GM13976 (cell line): Measurements from ENCODE around the gene COL20A1.
"Not testable (repeated sequence)": the region's sequence is repeated elsewhere in the genome, so short reads cannot be mapped to it uniquely, and the experiment has no call there.

Experiments
- DNase-seq: peaks from one replicate; pipeline ENCODE4 v3.0.0; 2012; ENCODE audit warnings: low spot score
- in situ Hi-C: fragments of 300-500 bp; cut with MboI; formaldehyde crosslinking; loops from one replicate; pipeline ENCODE4 v1.12.0; 2022; ENCODE audit warnings: low sequenced_read_pairs, mixed read lengths, inconsistent platforms; ENCODE audit not compliant: unreplicated experiment
- TF ChIP-seq, protein P1 (sequence below): IDR thresholded peaks from 2 replicates; pipeline ENCODE4 v1.5.1; 2012; ENCODE audit warnings: borderline replicate concordance, mild to moderate bottlenecking; ENCODE audit not compliant: insufficient read depth; ENCODE audit errors: extremely low read depth, missing control alignments, control extremely low read depth

Gene COL20A1

DNA sequence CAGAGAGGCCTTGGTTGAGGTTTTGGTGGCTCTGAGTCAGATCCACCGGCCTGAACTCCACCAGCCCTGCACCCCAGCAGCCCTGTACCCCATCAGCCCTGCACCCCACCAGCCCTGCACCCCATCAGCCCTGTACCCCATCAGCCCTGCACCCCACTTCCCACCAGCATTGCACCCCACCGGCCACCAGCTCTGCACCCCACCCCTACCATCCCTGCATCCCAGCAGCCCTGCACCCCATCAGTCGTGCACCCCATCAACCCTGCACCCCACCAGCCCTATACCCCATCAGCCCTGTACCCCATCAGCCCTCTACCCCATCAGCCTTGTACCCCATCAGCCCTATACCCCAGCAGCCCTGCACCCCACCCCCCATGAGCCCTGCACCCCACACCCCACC is 82.5 kb downstream of the COL20A1 start:
- in situ Hi-C loops, result no loop called here
- no peak for DNase-seq
- TF ChIP-seq, protein P1, sequence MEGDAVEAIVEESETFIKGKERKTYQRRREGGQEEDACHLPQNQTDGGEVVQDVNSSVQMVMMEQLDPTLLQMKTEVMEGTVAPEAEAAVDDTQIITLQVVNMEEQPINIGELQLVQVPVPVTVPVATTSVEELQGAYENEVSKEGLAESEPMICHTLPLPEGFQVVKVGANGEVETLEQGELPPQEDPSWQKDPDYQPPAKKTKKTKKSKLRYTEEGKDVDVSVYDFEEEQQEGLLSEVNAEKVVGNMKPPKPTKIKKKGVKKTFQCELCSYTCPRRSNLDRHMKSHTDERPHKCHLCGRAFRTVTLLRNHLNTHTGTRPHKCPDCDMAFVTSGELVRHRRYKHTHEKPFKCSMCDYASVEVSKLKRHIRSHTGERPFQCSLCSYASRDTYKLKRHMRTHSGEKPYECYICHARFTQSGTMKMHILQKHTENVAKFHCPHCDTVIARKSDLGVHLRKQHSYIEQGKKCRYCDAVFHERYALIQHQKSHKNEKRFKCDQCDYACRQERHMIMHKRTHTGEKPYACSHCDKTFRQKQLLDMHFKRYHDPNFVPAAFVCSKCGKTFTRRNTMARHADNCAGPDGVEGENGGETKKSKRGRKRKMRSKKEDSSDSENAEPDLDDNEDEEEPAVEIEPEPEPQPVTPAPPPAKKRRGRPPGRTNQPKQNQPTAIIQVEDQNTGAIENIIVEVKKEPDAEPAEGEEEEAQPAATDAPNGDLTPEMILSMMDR, result no peak

DNA sequence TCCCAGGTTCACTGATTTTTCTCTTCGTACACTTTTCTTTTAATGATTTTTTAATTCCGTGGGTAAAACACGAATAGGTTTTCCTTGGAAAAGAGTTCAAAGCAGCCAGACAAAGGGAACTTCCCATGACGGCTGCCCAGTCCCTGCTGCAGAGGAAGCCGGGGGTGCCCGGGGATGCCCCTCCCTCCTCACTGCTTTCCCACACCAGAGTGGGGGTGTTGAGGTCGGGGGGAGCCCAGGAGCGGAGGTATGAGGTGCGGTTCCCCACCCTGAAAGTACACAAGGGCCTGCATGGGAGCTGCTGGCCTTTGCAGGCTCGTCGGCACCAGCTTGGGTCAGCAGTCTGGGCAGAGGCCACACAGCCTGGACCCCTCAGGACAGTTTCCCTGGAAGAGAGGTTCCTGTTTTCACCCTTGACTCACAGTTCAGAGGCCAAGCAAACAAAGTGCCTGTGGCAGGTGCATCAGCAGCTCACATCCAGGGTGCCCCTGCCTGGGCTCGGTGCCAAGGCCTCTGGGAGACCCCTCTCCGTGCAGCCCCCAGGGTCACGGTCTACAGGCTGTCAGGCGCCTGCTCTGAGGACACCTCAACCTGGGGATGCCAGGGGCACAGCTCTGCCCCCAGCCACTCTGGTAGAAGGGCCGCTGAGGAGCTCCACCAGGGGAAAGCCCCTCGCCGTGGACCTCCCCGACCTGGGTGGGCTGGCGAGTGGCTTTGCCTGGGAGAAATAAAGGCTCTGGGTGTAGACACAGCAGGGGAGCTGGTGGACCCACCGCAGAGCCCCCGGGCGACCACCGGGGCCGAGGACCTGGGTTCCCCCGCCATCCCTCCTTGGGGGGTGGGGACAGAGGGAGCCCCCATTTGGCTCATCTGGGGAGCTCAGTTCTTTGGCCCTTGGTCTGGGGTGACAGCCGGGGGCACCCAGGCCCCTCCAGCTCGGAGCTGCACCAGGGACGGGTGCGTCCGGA is 83.6 kb downstream of the COL20A1 start:
- in situ Hi-C loops, result no loop called here
- TF ChIP-seq, protein P1, result no peak
- no peak for DNase-seq

DNA sequence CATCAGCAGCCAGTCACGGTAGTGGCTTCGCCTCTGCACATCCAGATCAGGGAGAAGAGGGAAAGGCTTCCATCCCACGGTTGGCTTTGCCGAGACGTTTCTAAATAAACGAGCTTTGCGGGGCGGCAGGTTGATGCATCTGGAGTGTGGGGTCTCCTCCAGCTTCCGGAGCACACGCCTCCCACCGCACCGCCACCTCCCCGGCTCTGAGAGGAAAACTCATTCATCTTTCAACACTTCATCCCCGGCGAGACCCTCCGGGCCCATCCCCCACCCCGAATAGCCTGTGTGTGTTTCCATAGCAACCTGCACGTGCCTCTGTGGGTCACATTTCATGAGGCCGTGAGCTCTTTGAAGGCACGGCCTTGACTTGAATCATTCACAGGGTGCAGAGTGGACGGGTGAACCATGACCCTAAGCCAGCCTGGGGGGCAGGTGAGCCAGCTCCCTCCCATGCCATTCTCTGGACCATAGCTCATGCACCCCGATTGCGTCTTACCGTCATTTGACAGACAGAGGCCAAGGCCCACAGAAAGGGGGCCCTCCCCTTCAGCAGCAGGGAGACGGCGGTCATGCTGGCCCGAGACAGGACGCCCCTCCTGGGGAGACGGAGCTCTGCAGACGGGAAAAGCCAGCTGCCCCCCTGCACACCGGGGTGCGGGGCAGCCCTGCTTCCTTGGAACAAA is 84.4 kb downstream of the COL20A1 start:
- DNase-seq, result no peak
- in situ Hi-C loops, result no loop called here
- TF ChIP-seq, protein P1, result no peak

DNA sequence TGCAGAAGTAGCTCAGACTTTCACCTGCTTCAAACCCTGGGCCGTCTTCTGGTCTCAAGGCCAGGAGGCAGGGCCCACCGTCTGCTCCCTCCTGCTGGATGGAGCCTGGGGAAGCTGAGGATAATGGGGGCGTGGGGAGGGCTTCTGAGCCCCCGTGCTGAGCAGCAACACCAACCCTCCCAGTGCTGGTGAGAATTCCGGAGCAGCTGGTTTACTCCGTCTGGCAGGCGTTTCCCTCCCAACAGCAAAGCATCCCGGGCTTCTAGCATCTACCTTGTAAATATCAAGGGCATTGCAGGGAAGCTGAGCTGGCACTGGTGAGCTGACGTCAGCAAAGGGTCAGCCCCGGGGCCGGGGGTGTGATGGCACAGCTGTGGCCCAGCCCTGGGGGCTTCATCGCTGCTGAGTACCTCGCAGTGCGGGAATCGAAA is 85.0 kb downstream of the COL20A1 start:
- in situ Hi-C loops, result no loop called here
- TF ChIP-seq, protein P1, result no peak
- no peak for DNase-seq

DNA sequence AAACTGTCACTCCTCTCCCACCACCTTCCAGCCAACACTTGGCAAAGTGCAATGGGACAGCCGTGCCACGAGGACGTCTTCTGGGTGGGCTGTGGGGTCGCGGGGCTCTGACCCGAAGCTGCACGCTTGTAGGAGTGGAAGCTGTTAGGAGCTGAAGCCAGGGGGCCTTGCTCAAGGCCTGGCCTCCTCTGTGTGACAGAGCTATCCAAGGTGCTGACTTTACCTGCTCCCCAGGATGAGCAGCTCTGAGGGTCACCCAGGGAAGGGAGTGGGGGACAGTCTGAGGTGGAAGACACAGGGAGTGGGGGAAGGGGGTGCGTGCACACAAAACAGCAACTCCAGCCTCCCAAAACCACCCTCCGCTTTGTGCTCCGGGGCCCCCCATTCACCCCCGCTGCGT is 85.6 kb downstream of the COL20A1 start:
- in situ Hi-C loops, result no loop called here
- TF ChIP-seq, protein P1, result no peak
- DNase-seq, result no peak

DNA sequence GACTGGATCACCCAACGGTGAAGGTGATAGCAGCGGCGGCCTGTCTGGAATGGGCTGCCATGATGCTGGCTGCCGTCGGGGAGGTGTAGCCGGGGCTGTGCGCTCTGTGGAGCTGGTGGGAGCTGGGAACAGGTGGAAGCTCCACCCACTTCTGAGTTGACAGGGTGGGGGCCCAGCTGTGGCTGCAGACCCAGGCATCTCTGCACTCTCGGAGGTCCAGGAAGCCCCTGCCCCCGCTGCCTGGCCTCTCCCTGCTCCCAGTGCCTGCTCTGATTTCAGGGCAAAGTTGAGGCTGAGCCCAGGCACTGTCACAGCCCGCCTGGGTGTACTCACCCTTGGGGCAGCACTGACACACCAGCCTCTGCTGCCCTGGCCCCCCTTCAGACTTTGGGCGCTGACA is 86.3 kb downstream of the COL20A1 start:
- in situ Hi-C loops, result no loop called here
- no peak for DNase-seq
- TF ChIP-seq, protein P1, result no peak

DNA sequence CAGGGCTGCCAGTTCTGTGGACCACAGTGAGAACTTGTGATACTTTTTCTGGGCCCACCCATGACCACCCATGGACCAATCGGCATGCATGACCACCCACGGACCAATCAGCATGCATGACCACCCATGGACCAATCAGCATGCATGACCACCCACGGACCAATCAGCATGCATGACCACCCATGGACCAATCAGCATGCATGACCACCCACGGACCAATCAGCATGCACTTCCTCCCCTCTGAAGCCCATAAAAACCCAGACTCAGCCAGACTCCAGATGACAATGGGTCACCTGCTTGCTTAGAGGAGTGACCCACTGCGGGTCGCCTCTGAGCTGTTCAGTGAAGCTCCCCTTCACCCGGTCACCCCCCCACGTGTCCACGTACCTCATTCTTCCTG is 86.9 kb downstream of the COL20A1 start:
- DNase-seq, in situ Hi-C loops: not testable (repeated sequence)
